ENCODE measurements around the gene LHX3. TPM values are rescaled to one million over a fixed set of nuclear protein-coding genes. Genes with fewer than 3 reads are reported as not detected.

LHX3 gene
- total RNA-seq, 1 donor from 2014 or later = not detected

DNA sequence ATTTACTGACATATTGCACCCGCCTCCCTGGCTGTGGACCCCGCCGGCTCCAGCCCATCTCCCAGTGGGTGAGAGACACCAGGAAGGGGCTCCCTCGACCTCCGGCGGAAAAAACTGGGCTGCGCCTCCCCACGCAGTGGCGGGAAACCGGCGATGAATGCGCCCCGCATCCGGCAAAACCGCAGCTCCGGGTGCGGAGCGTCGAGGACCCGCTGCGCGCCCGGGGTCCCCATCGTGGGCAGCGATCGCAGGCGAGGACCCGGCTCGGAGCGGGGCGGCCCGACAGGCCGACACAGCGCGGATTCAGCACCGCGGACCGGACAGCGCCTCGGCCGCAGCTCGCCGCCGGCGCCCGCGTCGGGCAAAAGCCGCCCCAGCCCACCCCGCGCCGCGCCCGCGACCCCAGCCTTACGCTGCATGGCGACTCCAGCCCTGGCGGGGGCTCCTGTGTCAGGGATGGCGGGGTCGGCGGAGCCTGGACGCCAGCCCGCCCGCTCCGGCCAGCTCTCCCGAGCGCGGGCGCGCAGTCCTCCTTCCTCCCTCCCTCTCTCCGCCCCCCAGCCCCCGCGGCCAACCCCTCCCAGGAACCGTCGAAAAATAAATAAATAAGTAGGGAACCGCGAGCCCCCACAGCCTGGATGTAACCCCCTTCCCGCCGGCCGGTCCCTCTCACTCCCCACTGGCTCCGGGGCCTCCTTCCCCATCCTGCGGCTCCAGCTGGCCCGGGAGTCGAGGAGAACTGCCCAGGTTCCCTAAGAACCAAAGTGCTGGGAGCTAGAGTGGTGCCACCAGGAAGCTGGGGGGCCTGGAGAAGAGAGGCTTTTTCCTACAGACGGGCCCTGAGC lies 3.1 kb downstream of the LHX3 start:
- H3K4me3 ChIP-seq = no peak overlapping the region
- no peak overlapping the region for H3K27ac ChIP-seq (replicated peaks)
- TF ChIP-seq, protein P1, sequence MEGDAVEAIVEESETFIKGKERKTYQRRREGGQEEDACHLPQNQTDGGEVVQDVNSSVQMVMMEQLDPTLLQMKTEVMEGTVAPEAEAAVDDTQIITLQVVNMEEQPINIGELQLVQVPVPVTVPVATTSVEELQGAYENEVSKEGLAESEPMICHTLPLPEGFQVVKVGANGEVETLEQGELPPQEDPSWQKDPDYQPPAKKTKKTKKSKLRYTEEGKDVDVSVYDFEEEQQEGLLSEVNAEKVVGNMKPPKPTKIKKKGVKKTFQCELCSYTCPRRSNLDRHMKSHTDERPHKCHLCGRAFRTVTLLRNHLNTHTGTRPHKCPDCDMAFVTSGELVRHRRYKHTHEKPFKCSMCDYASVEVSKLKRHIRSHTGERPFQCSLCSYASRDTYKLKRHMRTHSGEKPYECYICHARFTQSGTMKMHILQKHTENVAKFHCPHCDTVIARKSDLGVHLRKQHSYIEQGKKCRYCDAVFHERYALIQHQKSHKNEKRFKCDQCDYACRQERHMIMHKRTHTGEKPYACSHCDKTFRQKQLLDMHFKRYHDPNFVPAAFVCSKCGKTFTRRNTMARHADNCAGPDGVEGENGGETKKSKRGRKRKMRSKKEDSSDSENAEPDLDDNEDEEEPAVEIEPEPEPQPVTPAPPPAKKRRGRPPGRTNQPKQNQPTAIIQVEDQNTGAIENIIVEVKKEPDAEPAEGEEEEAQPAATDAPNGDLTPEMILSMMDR (IDR thresholded peaks at IDR 0.05; ENCODE audit: borderline replicate concordance) = no peak
- H3K27me3 ChIP-seq (ENCODE audit: low read depth) = peaks cover 89% of the 10 kb centered on the region
- intact Hi-C loops (cut with micrococcal nuclease) = no loop called here
- no peaks in the 10 kb centered on the region for H3K9me3 ChIP-seq (replicated peaks)
- DNase-seq = no peak
- no peaks in the 10 kb centered on the region for H3K36me3 ChIP-seq
- peaks cover 12% of the 10 kb centered on the region for H3K4me1 ChIP-seq

DNA sequence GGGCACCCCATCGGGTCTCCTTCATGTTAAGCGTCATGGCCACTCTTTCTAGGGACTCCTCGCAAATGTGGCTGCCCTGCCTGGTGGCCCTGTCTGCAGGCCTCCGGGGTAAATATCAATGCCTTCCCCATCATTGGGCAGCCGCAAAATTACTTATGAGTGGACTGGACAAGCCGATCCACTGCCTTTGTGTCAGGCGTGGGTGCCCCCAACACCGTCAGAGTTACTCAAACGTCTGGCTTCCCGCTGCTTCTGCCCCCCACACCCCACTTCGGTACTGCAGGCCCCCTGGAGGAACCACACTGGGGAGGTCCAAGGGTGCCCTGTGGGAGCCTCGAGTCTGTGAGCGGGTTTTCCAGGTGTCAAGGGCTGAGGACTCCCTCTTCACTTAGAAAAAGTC lies 3.8 kb downstream of the LHX3 start:
- intact Hi-C loops (cut with micrococcal nuclease) = no loop called here
- Histone ChIP-seq H3K4me3 (no peak overlapping the region), H3K36me3 (no peaks in the 10 kb centered on the region), H3K27ac (replicated peaks) (no peak overlapping the region), H3K4me1 (peaks cover 12% of the 10 kb centered on the region), H3K27me3 (ENCODE audit: low read depth) (peaks cover 96% of the 10 kb centered on the region), H3K9me3 (replicated peaks) (no peaks in the 10 kb centered on the region)
- DNase-seq = no peak
- TF ChIP-seq, protein P1 (IDR thresholded peaks at IDR 0.05; ENCODE audit: borderline replicate concordance) = no peak

GRCh38 chr9:136200424-136200823 lies 4.5 kb downstream of the LHX3 start:
- no peak for DNase-seq
- no peak overlapping the region for H3K27ac ChIP-seq (replicated peaks)
- TF ChIP-seq, protein P1 (IDR thresholded peaks at IDR 0.05; ENCODE audit: borderline replicate concordance) = no peak
- no peaks in the 10 kb centered on the region for H3K9me3 ChIP-seq (replicated peaks)
- H3K4me3 ChIP-seq = no peak overlapping the region
- peaks cover 12% of the 10 kb centered on the region for H3K4me1 ChIP-seq
- intact Hi-C loops (cut with micrococcal nuclease) = no loop called here
- H3K36me3 ChIP-seq = no peaks in the 10 kb centered on the region
- peaks cover 100% of the 10 kb centered on the region for H3K27me3 ChIP-seq (ENCODE audit: low read depth)

- Histone ChIP-seq H3K4me3 (no peak overlapping the region), H3K27me3 (ENCODE audit: low read depth) (peaks cover 100% of the 10 kb centered on the region), H3K36me3 (no peaks in the 10 kb centered on the region), H3K27ac (replicated peaks) (no peak overlapping the region), H3K9me3 (replicated peaks) (no peaks in the 10 kb centered on the region), H3K4me1 (peaks cover 9% of the 10 kb centered on the region)
- TF ChIP-seq, protein P1 (IDR thresholded peaks at IDR 0.05; ENCODE audit: borderline replicate concordance) = no peak
- no peak for DNase-seq
- intact Hi-C loops (cut with micrococcal nuclease) = no loop called here
Measured at GRCh38 chr9:136199391-136200288, 5.3 kb downstream of the LHX3 start.

DNA sequence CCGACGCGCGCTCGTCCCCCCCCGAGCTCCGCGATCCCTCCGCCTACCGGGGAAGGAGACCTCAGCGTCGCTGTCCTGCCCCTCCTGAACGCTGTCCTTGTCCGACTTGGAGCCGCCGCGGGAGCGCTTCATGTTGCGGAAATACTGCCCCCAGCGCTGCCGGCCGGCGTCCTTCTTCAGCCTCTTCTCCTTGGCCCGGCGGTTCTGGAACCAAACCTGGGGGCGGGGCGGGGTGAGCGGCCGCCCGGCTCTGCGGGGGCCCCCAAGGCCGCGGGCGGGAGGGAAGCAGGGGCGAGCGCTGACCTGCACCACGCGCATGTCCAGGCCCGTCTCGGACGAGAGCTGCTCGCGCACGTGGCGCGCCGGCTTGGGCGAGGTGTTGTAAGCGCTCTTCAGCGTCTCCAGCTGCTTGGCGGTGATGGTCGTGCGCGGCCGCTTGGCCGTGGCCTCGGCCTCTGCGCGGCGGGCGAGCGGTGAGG lies 6.3 kb downstream of the LHX3 start:
- Histone ChIP-seq H3K36me3 (no peaks in the 10 kb centered on the region), H3K27me3 (ENCODE audit: low read depth) (peaks cover 100% of the 10 kb centered on the region), H3K4me3 (no peak overlapping the region), H3K9me3 (replicated peaks) (no peaks in the 10 kb centered on the region), H3K27ac (replicated peaks) (no peak overlapping the region), H3K4me1 (peaks cover 9% of the 10 kb centered on the region)
- DNase-seq = no peak
- TF ChIP-seq, protein P1 (IDR thresholded peaks at IDR 0.05; ENCODE audit: borderline replicate concordance) = no peak
- intact Hi-C loops (cut with micrococcal nuclease) = no loop called here

Measured in left ventricle myocardium inferior (tissue), 1 donor.